SK-N-MC (cell line): Measurements from ENCODE around the gene CEP104.

ENCODE experiments used
- EZH2 ChIP-seq: fragments of 200-600 bp; sonication (generic); IDR thresholded peaks from one replicate; pipeline ENCODE4 v1.6.1; 2017; ENCODE audit warnings: antibody characterized with exemption
- POLR2AphosphoS5 ChIP-seq: IDR thresholded peaks from 2 replicates; pipeline ENCODE4 v1.6.1; 2012; ENCODE audit warnings: mild to moderate bottlenecking, low read depth, low read length, borderline replicate concordance

GRCh38 chr1:3904843-3905185, 47.8 kb upstream of the CEP104 start:
- TF ChIP-seq POLR2AphosphoS5 (no peak), EZH2 (no peak)
